ENCODE measurements around the gene HSD11B1L. TPM values are rescaled to one million over a fixed set of nuclear protein-coding genes. Genes with fewer than 3 reads are reported as not detected.

HSD11B1L gene
- total RNA-seq, 1 experiment from 2014 or later: 6.0 TPM

DNA sequence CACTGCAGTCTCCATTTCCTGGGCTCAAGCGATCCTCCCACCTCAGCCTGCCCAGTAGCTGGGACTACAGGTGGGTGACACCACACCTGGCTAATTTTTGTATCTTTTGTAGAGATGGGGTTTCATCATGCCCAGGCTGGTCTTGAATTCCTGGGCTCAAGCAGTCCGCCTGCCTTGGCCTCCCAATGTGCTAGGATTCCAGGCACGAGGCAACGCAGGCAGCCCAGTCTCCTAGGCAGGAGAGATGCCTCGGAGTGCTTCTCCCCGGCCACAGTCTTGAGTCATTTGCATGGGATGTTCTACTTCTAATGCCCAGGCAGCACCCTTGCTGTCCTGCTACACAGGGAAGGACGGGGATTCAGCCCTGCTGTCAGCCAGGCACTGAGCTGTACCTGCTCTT, 9.2 kb upstream of the HSD11B1L start (continued):
- TF ChIP-seq, protein P1, sequence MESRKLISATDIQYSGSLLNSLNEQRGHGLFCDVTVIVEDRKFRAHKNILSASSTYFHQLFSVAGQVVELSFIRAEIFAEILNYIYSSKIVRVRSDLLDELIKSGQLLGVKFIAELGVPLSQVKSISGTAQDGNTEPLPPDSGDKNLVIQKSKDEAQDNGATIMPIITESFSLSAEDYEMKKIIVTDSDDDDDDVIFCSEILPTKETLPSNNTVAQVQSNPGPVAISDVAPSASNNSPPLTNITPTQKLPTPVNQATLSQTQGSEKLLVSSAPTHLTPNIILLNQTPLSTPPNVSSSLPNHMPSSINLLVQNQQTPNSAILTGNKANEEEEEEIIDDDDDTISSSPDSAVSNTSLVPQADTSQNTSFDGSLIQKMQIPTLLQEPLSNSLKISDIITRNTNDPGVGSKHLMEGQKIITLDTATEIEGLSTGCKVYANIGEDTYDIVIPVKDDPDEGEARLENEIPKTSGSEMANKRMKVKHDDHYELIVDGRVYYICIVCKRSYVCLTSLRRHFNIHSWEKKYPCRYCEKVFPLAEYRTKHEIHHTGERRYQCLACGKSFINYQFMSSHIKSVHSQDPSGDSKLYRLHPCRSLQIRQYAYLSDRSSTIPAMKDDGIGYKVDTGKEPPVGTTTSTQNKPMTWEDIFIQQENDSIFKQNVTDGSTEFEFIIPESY (IDR thresholded peaks at IDR 0.05; ENCODE audit: extremely low read depth, insufficient replicate concordance, low read length): no peak
- TF ChIP-seq RAD21 (IDR thresholded peaks at IDR 0.05; ENCODE audit: low read depth) (no peak), EGR1 (IDR thresholded peaks at IDR 0.05; ENCODE audit: low read depth) (no peak)

DNA sequence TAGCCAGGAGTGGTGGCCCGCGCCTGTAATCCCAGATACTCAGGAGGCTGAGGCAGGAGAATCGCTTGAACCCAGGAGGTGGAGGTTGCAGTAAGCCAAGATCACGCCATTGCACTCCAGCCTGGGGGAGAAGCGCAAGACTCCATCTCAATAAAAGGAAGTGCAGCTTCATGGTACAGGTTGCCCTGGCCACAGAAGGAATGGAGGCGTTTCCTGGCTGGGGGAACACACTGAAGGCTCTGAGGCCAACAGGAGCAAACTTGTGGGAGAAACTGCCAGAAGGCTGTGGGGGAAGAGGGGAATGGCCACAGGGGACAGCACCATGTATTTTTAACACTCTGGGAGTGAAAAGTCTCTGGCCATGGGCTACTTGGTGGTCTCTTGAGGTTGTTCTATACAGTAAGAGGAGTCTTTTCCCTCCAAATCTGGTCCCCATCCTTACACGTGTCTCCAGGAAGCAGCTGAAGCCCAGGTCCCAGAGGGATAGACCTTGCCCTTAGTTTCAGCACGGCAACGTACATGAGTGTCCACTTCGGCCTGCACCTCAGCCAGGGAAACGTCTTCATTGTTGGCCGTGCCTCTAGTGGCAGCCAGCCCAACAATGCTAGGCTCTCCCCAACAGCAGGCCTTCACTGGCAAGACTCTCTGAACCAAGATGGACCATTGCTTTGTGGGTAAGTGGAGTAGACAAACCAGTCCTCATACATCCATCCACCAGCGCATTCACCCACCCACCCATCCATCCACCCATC, 7.9 kb upstream of the HSD11B1L start:
- ChIA-PET POLR2A (no interaction called here), CTCF (interaction anchor here (1.1 kb wide), 1 partner anchor 14 kb away, joined by 3 read pairs; no protein-coding TSS in a partner anchor), RAD21 (ENCODE audit: low non-redundant PET in 1 of 2, low total read pairs in 2 of 2, uncharacterized antibody in 2 of 2, unreplicated experiment in 2 of 2) (no interaction called here)
- TF ChIP-seq, protein P2, sequence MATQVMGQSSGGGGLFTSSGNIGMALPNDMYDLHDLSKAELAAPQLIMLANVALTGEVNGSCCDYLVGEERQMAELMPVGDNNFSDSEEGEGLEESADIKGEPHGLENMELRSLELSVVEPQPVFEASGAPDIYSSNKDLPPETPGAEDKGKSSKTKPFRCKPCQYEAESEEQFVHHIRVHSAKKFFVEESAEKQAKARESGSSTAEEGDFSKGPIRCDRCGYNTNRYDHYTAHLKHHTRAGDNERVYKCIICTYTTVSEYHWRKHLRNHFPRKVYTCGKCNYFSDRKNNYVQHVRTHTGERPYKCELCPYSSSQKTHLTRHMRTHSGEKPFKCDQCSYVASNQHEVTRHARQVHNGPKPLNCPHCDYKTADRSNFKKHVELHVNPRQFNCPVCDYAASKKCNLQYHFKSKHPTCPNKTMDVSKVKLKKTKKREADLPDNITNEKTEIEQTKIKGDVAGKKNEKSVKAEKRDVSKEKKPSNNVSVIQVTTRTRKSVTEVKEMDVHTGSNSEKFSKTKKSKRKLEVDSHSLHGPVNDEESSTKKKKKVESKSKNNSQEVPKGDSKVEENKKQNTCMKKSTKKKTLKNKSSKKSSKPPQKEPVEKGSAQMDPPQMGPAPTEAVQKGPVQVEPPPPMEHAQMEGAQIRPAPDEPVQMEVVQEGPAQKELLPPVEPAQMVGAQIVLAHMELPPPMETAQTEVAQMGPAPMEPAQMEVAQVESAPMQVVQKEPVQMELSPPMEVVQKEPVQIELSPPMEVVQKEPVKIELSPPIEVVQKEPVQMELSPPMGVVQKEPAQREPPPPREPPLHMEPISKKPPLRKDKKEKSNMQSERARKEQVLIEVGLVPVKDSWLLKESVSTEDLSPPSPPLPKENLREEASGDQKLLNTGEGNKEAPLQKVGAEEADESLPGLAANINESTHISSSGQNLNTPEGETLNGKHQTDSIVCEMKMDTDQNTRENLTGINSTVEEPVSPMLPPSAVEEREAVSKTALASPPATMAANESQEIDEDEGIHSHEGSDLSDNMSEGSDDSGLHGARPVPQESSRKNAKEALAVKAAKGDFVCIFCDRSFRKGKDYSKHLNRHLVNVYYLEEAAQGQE (IDR thresholded peaks at IDR 0.05; ENCODE audit: low read depth): no peak
- TF ChIP-seq ZNF274 (IDR thresholded peaks at IDR 0.05; ENCODE audit: low read depth, low read length): no peak
- Histone ChIP-seq H3K36me3 (ENCODE audit: control insufficient read depth in 1 of 2, insufficient read depth in 2 of 2, low read length in 2 of 2) (peaks cover 7 to 13% of the 10 kb centered on the region in 2 experiments; a peak in 3 of 4 replicates), H3K4me2 (ENCODE audit: low read length) (no peak overlapping the region), H3K4me1 (ENCODE audit: control insufficient read depth in 1 of 2, insufficient read depth in 2 of 2, low read length in 2 of 2) (no peaks in the 10 kb centered on the region), H3K9me2 (ENCODE audit: insufficient read depth) (no peaks in the 10 kb centered on the region), H3K4me3 (replicated peaks in 1 of 2; ENCODE audit: low read depth in 1 of 2, low read length in 2 of 2) (no peak overlapping the region), H3K9ac (ENCODE audit: low read length) (no peak overlapping the region), H2AFZ (ENCODE audit: low read depth, low read length, poor library complexity, severe bottlenecking) (no peak overlapping the region), H4K20me1 (ENCODE audit: insufficient read depth) (no peaks in the 10 kb centered on the region), H3K9me3 (ENCODE audit: control insufficient read depth in 1 of 2, insufficient read depth in 1 of 2, low read depth in 1 of 2, low read length in 2 of 2) (no peaks in the 10 kb centered on the region), H3K27ac (ENCODE audit: low read depth, low read length) (no peak overlapping the region), H3K79me2 (ENCODE audit: insufficient read depth, low read length) (no peaks in the 10 kb centered on the region), H3K27me3 (ENCODE audit: insufficient read depth, low read length) (no peaks in the 10 kb centered on the region)
- DNase-seq (ENCODE audit: low read depth, low spot score) (no peak), ATAC-seq (no peak)
- BruUV-seq (replicated peaks): no TSS peak
- intact Hi-C loops (cut with micrococcal nuclease): no loop called here
